SK-N-MC (cell line): ENCODE measurements around the gene BCL11B.

Experiments used
- EZH2 ChIP-seq: fragments of 200-600 bp; sonication (generic); IDR thresholded peaks from one replicate; pipeline ENCODE4 v1.6.1; 2017; ENCODE audit warnings: antibody characterized with exemption
- POLR2AphosphoS5 ChIP-seq: IDR thresholded peaks from 2 replicates; pipeline ENCODE4 v1.6.1; 2012; ENCODE audit warnings: mild to moderate bottlenecking, low read depth, low read length, borderline replicate concordance

GRCh38 chr14:99183311-99183710 lies 88.7 kb downstream of the BCL11B start:
- TF ChIP-seq EZH2 (no peak), POLR2AphosphoS5 (0 out of 2 replicates have a peak, but pooled peaks have one; percentile 22)
